Measurements from ENCODE around the gene LMNTD1.

The LMNTD1 gene

DNA sequence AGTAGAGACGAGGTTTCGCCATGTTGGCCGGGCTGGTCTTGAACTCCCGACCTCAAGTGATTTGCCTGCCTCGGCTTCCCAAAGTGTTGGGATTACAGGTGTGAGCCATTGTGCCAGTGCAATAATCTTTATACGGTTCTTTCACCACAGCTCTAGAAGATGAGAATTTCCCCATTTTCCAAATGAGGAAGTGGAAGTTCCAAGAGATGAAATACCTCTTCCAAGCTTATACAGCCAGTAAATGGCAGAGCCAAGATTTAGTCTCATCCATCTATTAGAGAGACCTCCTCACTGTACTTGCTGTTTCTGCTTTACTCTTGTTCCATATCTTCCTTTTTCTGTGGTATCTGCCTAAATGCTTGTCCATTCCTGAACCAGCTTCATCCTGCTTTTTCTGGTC lies 3.1 kb upstream of the LMNTD1 start:
- in situ Hi-C loops (cut with HindIII; ENCODE audit: low sequenced_read_pairs), result no loop called here

DNA sequence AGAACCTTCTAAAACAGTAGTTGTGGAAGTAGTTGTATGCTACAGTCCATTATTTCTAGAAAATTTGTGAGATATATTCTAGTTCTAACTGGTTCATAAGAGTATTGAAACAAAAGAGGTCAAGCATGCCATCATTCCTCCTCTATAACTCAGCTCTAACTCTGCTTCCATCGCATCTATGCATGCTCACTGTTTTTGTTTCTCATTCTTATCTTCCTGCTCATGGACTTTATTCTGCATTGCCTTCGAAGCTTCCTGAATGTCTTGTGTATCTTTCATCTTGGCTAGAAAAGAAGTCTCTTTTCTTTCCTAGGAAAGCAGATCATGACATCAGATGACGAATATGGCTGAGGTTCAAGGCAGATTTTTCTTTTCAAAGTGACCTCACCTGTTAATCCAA lies 402 bp downstream of the LMNTD1 start:
- in situ Hi-C loops (cut with HindIII; ENCODE audit: low sequenced_read_pairs), result no loop called here

DNA sequence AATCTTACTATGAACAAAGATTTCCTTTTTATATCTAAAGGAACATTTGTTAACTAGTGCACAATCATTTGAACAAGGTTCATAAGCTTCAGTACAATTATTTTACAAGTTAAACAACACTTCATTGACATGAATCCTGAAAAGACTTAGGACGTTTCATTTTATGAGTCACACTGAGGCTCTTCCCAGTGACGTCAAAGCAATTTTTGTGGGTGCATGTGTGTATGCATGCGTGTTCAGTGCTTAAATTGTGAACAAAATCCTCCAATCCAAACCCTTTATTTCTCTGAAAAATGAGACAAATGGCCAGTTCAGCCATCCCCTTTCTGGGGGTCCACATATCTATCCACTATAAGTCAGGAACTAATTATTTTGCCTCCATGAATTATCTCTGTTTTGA lies 2.9 kb downstream of the LMNTD1 start:
- in situ Hi-C loops (cut with HindIII; ENCODE audit: low sequenced_read_pairs), result no loop called here

DNA sequence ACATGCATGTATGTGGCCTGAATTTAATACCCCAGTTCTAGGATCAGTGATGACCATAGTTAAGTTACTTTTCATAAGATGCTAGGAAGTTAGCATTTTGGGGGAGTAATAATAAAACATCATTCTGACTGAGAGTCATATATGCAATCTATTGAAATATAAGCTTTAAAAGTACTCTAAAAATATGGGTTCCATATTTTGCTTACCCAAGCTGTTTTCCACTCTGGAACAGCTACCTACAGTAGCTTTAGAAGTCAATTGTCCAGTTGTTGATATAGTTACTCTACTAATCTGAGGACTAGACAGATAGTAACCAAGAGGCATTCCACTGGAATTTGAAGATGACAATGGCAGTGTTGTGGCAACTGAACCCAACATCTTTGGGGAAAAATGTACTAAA lies 4.0 kb downstream of the LMNTD1 start:
- in situ Hi-C loops (cut with HindIII; ENCODE audit: low sequenced_read_pairs), result no loop called here

DNA sequence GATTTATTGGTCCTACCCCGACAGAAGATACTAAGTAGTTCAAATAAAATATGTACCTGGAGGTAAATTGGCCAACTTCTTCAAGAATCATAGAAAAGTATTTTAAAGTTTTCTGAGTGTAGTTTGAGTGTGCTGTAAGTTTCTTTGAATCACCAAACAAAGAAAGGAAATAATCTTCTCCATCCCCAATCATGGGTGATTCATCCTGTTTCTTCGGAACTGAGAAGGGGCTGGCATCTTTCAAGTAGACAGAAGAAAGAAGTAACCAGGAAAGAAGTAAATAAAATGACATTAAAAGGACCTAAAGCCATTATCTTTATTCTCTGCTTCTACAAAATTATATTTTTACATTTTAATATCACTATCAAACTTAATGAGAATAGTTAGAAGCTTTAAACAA lies 6.8 kb downstream of the LMNTD1 start:
- in situ Hi-C loops (cut with HindIII; ENCODE audit: low sequenced_read_pairs), result no loop called here

DNA sequence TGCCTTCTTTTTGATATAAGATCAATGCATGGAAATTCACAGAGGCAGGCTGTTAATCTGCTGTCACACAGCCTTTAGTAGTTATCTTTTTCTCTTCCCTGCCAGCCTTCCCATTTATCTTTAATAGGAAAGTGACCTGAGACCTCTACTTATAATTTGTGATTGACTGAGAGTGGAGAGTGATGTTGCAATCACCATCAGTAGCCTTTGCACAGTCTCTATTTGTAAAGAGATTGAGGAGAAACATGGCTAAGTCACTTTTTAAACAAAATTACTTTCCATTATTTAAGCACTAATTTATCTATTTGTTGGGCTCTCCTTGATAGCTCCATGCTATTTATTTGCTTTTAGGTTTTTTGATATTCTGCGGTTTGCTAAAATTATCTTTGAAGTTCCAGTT lies 19.9 kb downstream of the LMNTD1 start:
- in situ Hi-C loops (cut with HindIII; ENCODE audit: low sequenced_read_pairs), result no loop called here

DNA sequence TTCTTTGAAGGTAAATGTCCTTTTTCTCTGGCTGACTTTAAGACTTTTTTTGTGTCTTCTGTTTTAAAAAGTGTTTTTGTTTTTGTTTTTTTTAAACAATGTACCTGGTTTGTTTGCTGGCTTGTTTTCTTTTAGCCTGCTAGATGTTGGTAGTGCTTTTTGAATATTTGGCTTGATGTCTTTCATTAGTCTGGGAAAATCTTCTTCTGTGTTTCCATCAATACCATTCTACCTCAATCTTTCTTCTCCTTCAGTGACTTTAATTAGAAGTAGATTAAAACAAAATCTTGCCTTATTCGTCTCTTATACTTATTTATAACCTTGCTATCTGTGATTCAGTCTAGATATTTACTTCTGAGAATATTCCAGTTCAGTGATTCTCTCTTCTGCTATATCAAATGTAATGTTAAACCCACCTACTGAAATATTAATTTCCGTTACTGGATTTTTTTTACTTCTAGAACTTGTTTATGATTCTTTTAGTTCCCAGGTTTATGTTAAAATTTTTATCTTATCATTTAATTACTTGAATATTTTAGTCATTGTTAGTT lies 21.5 kb downstream of the LMNTD1 start:
- in situ Hi-C loops (cut with HindIII; ENCODE audit: low sequenced_read_pairs), result no loop called here

DNA sequence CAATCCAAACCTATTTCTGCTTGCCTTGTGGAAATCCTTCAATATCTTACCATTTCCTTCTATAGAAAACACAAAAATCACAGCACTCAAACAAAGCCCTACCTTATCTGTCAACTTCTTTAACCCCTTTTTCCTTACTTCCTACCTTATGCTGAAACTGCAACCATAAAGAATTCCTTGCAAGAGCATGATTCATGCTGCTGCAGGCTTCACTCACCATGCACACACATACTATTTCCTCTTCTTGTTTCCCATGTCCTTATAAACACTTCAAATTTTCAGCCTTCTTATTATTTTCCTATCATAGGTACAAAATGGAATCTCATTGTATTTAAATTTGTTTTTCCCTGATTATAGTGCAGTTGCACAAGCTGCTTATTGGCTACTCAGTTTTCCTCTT lies 23.3 kb downstream of the LMNTD1 start:
- in situ Hi-C loops (cut with HindIII; ENCODE audit: low sequenced_read_pairs), result no loop called here

DNA sequence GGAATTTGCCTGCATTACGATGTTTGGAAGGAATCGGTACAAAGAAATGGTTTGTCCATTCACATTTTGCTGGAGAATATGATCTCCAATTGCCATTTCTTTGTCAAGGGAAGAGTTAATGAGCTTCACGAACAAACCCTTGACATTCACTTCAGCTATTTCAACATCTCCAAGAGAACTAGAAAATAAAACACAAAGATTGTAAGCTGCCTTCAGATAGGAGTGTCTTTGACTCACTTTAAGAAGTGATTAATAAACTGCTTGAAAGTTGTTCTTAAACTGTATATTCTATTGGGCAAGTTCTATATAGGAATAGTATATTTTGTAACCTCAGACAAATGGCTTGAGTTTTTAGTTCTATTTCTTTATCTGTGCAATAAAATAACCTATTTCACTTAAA lies 26.3 kb downstream of the LMNTD1 start:
- in situ Hi-C loops (cut with HindIII; ENCODE audit: low sequenced_read_pairs), result no loop called here

DNA sequence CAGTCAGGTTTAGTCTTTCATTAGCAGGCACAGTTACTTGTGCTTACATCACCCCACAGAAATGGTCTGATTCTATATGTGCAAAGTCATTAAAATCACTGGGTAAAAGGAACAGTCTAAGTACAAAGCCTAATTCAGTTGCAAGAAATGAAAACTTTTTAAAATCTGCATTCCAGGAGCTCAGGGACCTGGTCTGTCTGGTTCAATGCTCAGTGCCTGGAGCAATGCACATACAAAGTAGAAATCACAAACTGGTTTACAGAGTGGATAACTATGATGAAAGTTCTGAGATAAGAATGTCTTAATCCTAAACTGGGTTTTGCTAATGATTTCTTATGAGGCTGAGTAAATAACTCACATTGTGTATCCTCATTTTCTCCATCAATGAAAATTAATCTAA lies 28.7 kb downstream of the LMNTD1 start:
- in situ Hi-C loops (cut with HindIII; ENCODE audit: low sequenced_read_pairs), result no loop called here

DNA sequence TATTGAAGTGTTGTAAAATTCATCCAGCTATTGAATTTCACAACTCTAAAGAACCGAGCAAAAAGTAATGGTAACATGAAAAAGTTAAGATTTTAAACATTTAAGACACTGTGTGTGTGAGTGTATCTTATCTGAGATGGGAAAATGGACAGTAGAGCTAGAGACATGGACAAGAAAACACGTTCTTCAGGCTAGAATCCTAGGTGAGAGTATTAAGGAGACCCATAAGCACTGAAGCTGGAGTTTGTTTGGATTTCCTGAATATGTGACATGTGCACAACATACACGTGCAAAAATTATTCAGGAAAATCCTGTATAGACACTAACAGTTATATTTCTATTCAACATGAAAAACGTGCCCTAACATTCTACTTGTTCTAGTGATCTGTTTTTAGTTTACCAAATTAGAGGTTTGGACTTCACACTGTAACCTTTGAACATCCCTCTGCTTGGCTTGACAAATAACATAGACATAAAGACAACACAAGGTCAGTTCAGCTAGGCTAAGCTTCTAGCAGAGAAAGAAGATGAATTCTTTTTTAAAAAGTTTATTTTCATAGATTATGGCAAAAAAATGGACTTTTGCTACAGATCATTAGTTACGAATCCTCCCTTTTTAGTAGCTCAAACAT lies 31.3 kb downstream of the LMNTD1 start:
- in situ Hi-C loops (cut with HindIII; ENCODE audit: low sequenced_read_pairs), result no loop called here

DNA sequence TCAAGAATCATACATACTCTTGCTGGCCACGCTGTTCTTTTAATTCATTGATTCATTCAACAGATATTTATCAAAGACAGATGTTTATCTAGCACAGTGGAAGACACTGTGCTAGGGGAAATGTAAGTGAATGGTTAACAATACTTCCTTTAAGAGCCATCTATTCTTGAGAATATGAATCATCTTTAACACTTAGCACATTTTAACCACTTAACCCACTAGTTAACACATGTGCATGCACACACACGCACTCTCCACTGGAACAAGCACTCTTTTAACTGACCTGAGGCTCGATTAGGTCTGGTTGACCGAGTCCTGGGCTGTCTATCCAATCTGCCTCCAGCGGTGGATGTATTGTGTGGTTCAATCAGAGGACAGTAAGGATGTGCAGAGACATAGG lies 34.6 kb downstream of the LMNTD1 start:
- in situ Hi-C loops (cut with HindIII; ENCODE audit: low sequenced_read_pairs), result no loop called here

DNA sequence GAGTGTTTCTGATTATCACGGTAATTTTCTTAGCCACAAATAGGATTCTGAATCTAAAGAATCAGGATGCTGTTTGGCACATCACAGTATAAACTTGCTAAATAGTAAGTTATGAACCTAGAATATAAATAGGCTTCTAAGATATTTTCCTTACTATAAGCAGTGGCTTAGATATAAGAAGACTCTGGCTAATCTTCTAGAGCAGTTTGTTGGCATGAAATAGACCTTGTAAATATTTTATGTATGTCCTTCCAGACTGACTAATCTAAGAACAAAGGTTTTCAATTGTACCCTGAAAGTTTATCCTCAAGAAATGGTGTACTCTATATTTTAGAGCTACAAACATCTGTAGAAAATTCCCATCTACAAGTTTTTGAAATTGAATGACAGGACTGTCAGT lies 48.3 kb downstream of the LMNTD1 start:
- in situ Hi-C loops (cut with HindIII; ENCODE audit: low sequenced_read_pairs), result no loop called here

DNA sequence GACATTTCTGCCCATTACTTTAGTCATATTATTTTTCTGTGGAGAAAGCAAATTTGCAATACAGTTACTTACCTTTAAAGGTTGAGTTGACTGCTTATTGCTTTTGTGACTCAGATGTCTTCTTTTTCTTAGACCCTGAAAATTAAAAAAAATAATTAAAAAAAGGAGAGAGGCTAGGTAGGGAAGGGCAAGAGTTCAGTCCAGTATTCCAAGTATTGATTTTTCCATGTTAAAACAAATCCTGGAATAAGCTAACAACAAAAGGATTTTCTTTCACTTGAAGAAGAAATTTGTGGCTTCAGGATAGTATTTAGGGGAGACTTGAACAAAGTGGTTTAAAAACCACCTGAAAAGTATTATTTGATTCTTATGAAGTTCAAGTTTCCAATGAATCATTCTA lies 49.4 kb downstream of the LMNTD1 start:
- in situ Hi-C loops (cut with HindIII; ENCODE audit: low sequenced_read_pairs), result no loop called here

DNA sequence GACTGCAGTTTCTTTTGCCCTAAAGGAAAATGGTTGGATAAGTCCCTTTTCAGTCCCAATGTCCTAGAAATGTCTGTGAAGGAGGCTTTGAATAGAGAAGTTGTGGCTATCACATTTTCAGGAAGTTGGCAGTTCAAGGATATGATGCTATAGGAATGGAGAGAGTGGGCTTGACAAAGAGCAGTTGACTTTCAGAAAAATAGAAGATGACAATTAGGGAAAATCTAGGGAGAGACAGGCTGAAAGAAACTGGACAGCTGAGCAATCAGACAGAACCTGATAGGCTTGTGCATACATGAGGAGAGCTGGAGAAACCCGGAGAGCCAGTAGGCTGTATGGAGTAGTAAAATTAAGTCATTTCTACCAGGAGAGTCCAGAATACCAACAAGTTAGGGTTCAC lies 50.5 kb downstream of the LMNTD1 start:
- in situ Hi-C loops (cut with HindIII; ENCODE audit: low sequenced_read_pairs), result no loop called here

DNA sequence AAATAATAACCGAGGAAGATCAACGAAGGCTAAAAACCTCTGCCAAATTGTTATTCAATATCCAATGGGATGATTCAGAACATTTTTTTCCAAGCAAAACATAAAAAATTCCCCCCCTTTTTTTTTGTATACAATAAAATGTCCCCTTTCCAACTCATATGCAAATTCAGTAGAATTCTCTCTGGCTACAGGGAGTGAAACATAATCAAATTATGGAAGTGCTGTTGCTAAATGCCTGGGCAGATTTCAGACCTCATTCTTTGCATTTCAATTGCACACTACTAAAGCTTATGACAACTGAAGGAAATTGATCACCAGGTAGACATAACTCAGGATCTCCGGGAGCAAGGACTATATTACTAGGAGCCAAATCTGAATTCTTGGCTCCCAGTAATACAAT lies 51.0 kb downstream of the LMNTD1 start:
- in situ Hi-C loops (cut with HindIII; ENCODE audit: low sequenced_read_pairs), result no loop called here

DNA sequence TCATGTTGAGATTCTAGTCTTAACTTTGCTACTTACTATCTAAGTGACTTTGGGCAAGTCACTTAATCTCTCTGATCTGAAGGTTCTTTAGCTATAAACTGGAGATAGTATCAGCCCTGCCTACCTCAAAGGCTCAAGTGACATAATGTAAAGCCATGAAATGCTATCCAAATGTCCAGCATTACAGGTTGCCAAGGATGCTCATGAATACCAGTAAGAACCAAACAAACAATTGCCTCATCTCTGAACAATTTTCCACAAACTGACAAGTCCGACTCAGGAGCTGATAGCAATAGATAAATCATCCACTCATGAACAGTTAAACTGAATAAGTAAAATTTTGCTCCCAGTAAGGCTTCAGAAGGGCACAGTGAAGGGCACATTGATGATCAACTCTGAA lies 51.5 kb downstream of the LMNTD1 start:
- in situ Hi-C loops (cut with HindIII; ENCODE audit: low sequenced_read_pairs), result no loop called here

DNA sequence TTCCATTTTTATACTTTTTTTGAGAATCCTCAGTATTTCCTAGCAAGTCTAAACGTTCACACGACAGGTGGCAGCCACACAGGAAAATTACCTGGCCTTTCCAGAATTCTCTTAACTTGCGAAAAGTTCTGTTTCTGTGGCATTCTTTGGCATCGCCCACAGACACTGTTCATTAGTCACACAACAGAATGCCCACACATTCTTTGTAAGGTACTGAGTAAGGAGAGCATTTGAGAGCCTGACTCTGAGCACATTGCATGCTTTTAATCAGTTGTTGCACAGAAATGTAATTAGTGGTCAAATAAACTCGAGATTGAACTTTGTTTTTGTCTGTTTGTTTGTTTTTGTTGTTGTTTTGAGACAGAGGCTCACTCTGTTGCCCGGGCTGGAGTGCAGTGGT lies 52.4 kb downstream of the LMNTD1 start:
- in situ Hi-C loops (cut with HindIII; ENCODE audit: low sequenced_read_pairs), result no loop called here

DNA sequence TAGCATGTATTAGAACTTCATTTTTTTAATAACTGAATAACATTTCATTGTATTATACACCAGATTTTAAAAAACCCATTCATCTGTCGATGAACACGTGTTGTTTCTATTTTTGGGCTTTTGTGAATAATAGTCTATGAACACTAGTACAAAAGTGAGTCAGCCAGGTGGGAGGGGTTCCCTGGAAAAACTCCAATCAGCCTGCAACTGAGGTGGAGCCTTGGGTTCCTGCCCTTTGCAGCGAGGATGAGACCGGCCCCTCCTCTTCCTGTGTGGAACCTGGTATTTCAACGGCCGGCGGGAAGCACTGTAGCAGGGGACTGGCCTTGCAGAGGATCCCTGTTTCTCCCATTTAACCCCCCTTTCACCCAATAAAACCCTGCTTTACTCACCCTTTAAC lies 56.1 kb downstream of the LMNTD1 start:
- in situ Hi-C loops (cut with HindIII; ENCODE audit: low sequenced_read_pairs), result no loop called here

DNA sequence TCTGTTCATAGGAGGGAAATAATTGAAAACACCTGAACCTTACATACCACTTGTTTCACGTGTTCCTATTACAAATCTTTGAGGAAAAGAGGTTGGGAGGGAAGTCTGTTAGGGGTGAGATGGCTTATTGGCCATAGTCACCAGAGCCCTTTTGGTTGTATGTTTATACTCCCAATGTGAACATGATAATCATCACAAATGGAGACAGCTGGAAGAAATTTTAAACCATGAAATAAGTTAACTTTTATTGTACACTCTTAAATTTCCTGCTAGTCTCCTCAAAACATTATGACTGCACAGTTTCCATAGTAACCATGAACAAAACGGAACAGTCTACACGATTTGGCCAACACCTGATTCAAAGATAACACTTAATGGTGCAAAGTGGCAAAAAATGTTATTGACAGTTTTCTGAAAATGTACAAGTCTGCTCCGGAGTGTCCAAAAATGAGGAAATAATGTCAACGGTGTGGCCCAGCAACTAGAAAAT lies 56.9 kb downstream of the LMNTD1 start:
- in situ Hi-C loops (cut with HindIII; ENCODE audit: low sequenced_read_pairs), result no loop called here

DNA sequence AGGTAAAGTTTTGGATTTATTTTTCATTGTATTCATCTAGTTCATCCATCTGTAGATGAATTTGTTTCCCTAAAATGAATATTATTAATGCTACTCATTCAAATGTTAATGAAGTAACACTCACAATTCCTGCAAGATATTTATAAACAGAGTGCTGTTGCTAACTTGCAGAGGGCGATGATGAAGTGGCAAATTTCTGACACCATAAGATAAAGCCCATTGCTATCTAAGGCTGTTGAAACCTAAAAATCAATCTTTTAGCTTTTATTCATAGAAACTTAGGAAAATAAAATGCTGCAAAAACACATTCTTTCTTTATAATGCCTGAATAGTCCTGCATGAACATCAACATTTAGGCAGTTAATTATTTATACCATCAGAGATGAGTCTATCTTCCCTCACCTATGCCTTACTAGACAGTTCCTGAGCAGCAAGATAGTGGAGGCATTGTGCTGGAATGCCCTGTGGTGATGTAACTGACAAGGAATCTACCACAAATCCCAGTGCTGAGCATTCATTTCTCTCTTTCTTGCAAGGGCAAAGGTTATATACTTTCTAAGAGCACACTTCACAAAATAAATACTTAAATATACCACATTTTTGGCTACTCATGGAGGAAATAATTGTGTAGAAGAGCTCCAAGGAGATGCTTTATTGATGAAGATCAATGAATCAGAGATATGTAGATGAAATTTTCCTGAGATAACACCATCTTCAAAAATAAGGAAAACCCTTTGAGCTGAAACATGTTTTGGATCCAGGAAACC lies 57.6 kb downstream of the LMNTD1 start:
- in situ Hi-C loops (cut with HindIII; ENCODE audit: low sequenced_read_pairs), result no loop called here

DNA sequence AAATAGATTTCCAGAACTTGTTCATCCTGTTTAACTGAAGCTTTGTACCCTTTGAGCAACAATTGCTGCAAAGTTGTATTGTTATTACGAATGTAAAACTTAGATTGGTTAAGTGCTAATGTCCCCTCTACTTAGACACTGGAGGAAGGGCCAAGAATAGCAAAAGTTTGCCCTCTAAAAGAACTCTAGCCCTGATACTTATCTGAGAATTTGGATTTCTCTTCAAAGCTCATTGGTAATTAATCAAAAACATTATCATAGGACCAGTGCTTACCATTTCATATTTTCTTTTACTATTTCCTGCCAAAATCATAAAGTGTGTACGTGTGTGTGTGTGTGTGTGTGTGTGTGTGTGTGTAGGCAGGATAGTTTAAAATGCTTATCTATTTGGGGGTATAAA lies 58.2 kb downstream of the LMNTD1 start:
- in situ Hi-C loops (cut with HindIII; ENCODE audit: low sequenced_read_pairs), result no loop called here
